ENCODE data around the gene COA1.

GRCh38 chr7:43621729-43622448 lies 107.4 kb downstream of the COA1 start:
- TF ChIP-seq EP300 (IDR thresholded peaks at IDR 0.05; ENCODE audit: low read depth) (no peak), POLR2A (IDR thresholded peaks at IDR 0.05) (no peak)
- TF ChIP-seq, protein P1, sequence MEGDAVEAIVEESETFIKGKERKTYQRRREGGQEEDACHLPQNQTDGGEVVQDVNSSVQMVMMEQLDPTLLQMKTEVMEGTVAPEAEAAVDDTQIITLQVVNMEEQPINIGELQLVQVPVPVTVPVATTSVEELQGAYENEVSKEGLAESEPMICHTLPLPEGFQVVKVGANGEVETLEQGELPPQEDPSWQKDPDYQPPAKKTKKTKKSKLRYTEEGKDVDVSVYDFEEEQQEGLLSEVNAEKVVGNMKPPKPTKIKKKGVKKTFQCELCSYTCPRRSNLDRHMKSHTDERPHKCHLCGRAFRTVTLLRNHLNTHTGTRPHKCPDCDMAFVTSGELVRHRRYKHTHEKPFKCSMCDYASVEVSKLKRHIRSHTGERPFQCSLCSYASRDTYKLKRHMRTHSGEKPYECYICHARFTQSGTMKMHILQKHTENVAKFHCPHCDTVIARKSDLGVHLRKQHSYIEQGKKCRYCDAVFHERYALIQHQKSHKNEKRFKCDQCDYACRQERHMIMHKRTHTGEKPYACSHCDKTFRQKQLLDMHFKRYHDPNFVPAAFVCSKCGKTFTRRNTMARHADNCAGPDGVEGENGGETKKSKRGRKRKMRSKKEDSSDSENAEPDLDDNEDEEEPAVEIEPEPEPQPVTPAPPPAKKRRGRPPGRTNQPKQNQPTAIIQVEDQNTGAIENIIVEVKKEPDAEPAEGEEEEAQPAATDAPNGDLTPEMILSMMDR (IDR thresholded peaks at IDR 0.05), result no peak
